Nephron (organoid): ENCODE data around the gene PTPRN2.

ENCODE experiments used
- H3K27ac Mint-ChIP-seq, 3 experiments: 2 replicates each; pipeline ENCODE4 v1.8.0; 2020; ENCODE audit warnings: mixed read lengths in 3 of 3, mild to moderate bottlenecking in 2 of 3, moderate library complexity in 1 of 3
- H3K27me3 Mint-ChIP-seq: 2 replicates; pipeline ENCODE4 v1.8.0; 2021; ENCODE audit warnings: low read depth, mild to moderate bottlenecking, moderate library complexity, mixed read lengths
- H3K36me3 Mint-ChIP-seq: 2 replicates; pipeline ENCODE4 v1.8.0; 2020; ENCODE audit warnings: low read depth, mixed read lengths
- H3K4me1 Mint-ChIP-seq: 2 replicates; pipeline ENCODE4 v1.8.0; 2020; ENCODE audit warnings: mixed read lengths
- H3K4me3 Mint-ChIP-seq, 3 experiments: 2 replicates each; pipeline ENCODE4 v1.8.0; 2020; ENCODE audit warnings: mild to moderate bottlenecking in 3 of 3, mixed read lengths in 3 of 3, moderate library complexity in 2 of 3
- H3K9me3 Mint-ChIP-seq: 2 replicates; pipeline ENCODE4 v1.8.0; 2020; ENCODE audit warnings: mixed read lengths
- TF ChIP-seq, protein P1 (sequence below), 3 experiments: fragments of 200-600 bp; sonication (generic); IDR thresholded peaks; one replicate each; pipeline ENCODE4 v1.5.0; 2021; ENCODE audit warnings: antibody characterized with exemption in 3 of 3; ENCODE audit not compliant: unreplicated experiment in 3 of 3

Gene PTPRN2

DNA sequence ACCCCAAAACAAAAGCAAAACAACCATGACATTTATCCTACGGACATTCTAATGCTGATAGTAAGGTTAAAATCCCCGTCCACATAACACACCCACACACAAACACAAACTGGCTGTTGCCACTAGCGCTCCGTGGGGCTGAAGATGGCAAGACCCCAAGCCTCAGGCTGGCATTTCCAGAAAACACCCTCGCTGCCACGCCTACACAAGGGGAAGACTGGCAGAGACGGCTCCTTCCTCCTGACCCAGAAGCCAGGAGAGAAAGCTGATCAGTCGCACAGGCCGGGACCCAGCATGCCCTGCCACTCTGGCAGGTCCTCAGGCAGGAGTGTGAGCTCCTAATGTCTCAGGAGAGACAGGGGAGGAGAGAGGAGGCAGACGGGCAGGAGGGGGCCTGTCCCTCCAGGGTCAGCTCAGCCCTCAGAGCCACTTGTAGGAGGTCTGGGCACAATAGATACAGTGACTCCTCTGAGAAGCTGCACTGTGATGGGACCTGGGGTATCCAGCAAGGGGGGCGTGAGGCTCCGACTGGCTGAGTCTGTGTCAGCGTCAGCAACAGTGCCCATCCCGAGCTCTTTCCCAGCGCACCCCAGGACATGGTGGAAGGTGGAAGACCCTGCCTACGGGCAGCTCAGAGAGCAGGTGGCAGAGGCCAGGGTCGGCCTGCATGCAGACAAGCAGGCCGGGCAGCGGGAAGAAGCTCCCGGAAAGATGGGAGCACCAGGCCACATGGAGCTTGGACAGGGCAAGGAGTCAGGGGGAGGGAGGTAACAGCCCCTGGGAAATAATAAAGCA is 326.9 kb downstream of the PTPRN2 start:
- Mint-ChIP-seq H3K9me3 (no peaks in the 10 kb centered on the region), H3K27me3 (no peaks in the 10 kb centered on the region), H3K36me3 (no peaks in the 10 kb centered on the region), H3K4me1 (peaks cover 8% of the 10 kb centered on the region), H3K4me3 (no peak overlapping the region), H3K27ac (peak overlapping the region; percentile 51 to 69 (median 61))
- TF ChIP-seq, protein P1, sequence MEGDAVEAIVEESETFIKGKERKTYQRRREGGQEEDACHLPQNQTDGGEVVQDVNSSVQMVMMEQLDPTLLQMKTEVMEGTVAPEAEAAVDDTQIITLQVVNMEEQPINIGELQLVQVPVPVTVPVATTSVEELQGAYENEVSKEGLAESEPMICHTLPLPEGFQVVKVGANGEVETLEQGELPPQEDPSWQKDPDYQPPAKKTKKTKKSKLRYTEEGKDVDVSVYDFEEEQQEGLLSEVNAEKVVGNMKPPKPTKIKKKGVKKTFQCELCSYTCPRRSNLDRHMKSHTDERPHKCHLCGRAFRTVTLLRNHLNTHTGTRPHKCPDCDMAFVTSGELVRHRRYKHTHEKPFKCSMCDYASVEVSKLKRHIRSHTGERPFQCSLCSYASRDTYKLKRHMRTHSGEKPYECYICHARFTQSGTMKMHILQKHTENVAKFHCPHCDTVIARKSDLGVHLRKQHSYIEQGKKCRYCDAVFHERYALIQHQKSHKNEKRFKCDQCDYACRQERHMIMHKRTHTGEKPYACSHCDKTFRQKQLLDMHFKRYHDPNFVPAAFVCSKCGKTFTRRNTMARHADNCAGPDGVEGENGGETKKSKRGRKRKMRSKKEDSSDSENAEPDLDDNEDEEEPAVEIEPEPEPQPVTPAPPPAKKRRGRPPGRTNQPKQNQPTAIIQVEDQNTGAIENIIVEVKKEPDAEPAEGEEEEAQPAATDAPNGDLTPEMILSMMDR (IDR thresholded peaks at IDR 0.05; ENCODE audit: unreplicated experiment in 3 of 3) = no peak

DNA sequence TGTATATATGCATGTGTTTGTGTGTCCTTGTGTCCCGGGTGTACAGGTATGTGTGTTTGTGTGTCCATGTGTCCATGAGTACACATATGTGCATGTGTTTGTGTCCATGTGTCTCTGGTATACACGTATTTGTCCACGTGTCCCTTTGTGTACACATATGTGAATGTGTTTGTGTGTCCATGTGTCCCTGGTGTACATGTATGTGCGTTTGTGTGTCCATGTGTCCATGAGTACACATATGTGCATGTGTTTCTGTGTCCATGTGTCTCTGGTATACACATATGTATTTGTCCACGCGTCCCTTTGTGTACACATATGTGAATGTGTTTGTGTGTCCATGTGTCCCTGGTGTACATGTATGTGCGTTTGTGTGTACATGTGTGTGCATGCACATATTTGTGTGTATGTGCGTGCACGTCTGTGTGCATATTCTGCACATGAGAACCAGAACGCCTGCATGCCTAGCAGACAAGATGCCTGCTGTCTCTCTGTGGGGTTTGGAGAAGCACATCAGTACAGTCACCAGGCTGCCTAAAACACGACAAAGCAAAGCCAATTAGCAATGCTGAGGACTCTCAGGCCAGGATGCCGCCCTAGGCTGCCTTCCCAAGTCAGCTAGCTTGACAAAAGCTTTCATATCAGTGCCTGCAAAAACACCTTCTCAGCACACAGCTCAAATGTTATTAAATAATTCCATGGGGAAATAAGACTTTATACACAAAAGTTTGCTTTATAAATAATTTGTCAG is 327.8 kb downstream of the PTPRN2 start:
- TF ChIP-seq, protein P1 (IDR thresholded peaks at IDR 0.05; ENCODE audit: unreplicated experiment in 3 of 3) = no peak
- peak overlapping the region; percentile 51 to 69 (median 61) for H3K27ac Mint-ChIP-seq
- H3K36me3 Mint-ChIP-seq = no peaks in the 10 kb centered on the region
- peaks cover 8% of the 10 kb centered on the region for H3K4me1 Mint-ChIP-seq
- H3K4me3 Mint-ChIP-seq = no peak overlapping the region
- H3K27me3 Mint-ChIP-seq = no peaks in the 10 kb centered on the region
- H3K9me3 Mint-ChIP-seq = no peaks in the 10 kb centered on the region

DNA sequence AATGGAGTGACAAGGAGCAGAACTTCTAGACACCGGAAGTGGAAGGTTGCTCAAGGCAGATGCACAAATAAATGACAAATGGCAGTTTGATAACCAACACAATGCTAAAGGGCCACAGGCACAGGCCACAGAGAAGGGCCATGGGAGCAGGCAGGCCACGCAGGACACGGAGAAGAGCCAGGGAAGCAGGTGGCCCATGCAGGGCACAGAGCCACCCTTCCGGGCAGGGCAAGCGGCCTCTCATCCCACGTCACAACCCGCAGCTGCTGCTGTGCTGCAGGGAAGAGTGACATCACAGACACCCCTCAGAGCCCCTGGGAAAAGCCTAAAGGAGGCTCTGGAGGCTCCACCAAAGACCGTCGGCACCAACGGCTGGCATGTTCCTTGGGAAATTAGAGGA is 328.5 kb downstream of the PTPRN2 start:
- no peaks in the 10 kb centered on the region for H3K36me3 Mint-ChIP-seq
- TF ChIP-seq, protein P1 (IDR thresholded peaks at IDR 0.05; ENCODE audit: unreplicated experiment in 3 of 3) = no peak
- no peaks in the 10 kb centered on the region for H3K27me3 Mint-ChIP-seq
- H3K4me3 Mint-ChIP-seq = no peak overlapping the region
- H3K9me3 Mint-ChIP-seq = no peaks in the 10 kb centered on the region
- H3K27ac Mint-ChIP-seq = no peak overlapping the region
- peaks cover 8% of the 10 kb centered on the region for H3K4me1 Mint-ChIP-seq

DNA sequence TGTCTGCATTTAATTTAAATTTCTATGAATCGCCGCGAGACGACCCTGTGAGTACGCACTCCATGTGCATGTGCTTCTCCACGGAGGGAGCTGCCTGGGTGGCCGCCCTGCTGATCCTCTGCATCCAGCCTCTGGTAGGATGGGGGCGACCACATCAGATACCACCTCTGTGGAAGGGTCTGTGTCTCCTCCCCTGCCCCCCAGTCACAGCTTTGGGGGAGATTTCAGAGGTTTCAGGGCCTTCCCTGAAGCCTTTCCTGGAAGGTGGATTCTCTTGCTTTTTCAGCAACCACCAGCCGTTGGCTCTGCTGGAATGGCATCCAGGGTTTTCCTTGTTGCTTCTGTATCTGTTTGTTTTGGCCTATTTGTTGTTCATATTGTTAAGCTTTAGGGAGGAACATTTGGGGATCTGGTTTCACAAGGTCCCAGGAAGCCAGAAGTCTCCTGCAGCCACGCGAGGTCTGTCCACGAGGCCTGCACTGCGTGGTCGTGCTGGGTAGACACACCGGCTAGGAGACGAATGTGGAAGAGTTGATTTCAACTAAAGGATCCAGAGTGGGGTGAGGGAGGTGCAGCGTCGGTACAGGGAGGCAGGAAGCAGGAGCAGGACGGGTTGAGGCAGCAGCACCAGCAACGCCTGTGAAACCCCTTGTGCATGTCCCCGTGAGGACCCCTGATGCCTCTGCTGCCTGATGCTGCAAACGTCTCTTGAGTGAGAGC is 329.1 kb downstream of the PTPRN2 start:
- H3K4me1 Mint-ChIP-seq = peaks cover 8% of the 10 kb centered on the region

DNA sequence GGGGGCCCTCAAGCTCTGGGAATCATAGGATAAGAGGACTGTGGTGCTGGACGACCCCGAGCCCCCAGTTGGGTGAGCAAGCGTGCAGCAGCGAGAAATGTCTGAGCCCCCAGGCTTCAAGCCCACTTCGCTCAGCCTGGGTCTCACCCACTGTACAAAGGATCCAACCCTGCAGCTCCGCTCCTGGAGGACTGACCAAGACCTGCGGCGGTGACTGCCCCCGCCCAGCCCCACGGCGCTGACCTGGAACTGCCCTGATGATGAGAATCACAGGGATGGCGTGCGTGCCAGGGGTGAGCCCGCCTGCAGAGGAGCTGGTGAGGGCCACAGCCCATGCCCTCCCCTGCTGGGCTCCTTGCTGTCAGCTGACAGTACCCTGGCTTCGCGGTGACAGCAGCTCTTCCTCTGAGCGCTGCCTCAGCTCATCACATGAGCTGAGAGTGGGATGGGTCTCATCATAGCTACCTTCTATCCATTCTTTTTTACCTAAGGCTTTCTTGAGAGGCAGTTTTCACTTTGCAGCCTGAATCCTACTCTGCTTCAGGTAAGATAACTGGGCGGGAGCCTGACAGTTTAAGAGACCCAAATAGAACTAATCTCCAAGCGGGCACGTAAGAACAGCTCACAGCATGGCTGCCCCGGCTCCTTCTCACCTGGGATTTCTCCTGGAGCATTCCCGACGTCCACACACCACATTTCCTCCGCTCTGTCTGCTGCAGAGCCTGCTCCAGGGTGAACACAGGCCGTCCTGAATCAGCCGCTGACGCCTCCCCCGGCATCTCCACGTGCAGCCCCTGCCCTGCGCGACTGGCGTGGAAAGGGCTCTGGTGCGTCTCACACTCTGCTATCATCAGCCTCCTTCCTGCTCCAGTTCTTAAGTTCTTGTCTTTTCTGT is 329.9 kb downstream of the PTPRN2 start:
- H3K9me3 Mint-ChIP-seq = no peaks in the 10 kb centered on the region
- H3K27ac Mint-ChIP-seq = no peak overlapping the region
- TF ChIP-seq, protein P1 (IDR thresholded peaks at IDR 0.05; ENCODE audit: unreplicated experiment in 3 of 3) = no peak
- H3K4me3 Mint-ChIP-seq = no peak overlapping the region
- H3K36me3 Mint-ChIP-seq = no peaks in the 10 kb centered on the region
- peaks cover 8% of the 10 kb centered on the region for H3K4me1 Mint-ChIP-seq
- H3K27me3 Mint-ChIP-seq = peaks cover 1% of the 10 kb centered on the region

More for the DNA sequence above, 329.1 kb downstream of the PTPRN2 start:
- H3K9me3 Mint-ChIP-seq = no peaks in the 10 kb centered on the region
- TF ChIP-seq, protein P1 (IDR thresholded peaks at IDR 0.05; ENCODE audit: unreplicated experiment in 3 of 3) = no peak
- no peaks in the 10 kb centered on the region for H3K27me3 Mint-ChIP-seq
- no peak overlapping the region for H3K4me3 Mint-ChIP-seq
- H3K27ac Mint-ChIP-seq = no peak overlapping the region
- H3K36me3 Mint-ChIP-seq = no peaks in the 10 kb centered on the region
